Right renal cortex interstitium (tissue), 3 donors: ENCODE measurements around the gene SLC25A21. TPM values are rescaled to one million over a fixed set of nuclear protein-coding genes. Genes with fewer than 3 reads are reported as not detected.
A peak's percentile ranks its signal among the peaks of the same experiment; 100 is the strongest.
"Not testable (repeated sequence)": the region's sequence is repeated elsewhere in the genome, so short reads cannot be mapped to it uniquely, and the experiment has no call there.

Experiments used
- DNase-seq, 3 donors: peaks; one replicate each; pipeline ENCODE4 v3.0.0-alpha.2; 2013; ENCODE audit warnings: low read depth in 3 of 3, low spot score in 2 of 3
- polyA plus RNA-seq, 3 donors: library from polyadenylated mRNA; unstranded; fragments of 120-200 nt; gene quantifications; one replicate each; pipeline ENCODE4 v1.2.1, GENCODE V29; 2013; ENCODE audit not compliant: insufficient read length in 3 of 3

Gene SLC25A21
- polyA plus RNA-seq = 1 to 10 TPM; 2.4 to 4.7 (median 3.4) TPM

GRCh38 chr14:37172024-37172869, at the start of gene SLC25A21:
Gene SLC25A21 (minus strand): TSS chr14:37172606.
- DNase-seq = peak; percentile 66 to 79 (median 75)

- DNase-seq = no peak
Measured at GRCh38 chr14:37221073-37221472, 48.7 kb upstream of the SLC25A21 start.

- no peak for DNase-seq
Measured at GRCh38 chr14:37215345-37215744, 42.9 kb upstream of the SLC25A21 start.

- no peak for DNase-seq
Measured at GRCh38 chr14:37213016-37213415, 40.6 kb upstream of the SLC25A21 start.

GRCh38 chr14:37210448-37210847, 38.0 kb upstream of the SLC25A21 start:
- no peak for DNase-seq

GRCh38 chr14:37209617-37210016, 37.2 kb upstream of the SLC25A21 start:
- not testable (repeated sequence) for DNase-seq

- DNase-seq = not testable (repeated sequence)
Measured at GRCh38 chr14:37205623-37206605, 33.5 kb upstream of the SLC25A21 start.

- no peak for DNase-seq
Measured at GRCh38 chr14:37203423-37203822, 31.0 kb upstream of the SLC25A21 start.

GRCh38 chr14:37202812-37203211, 30.4 kb upstream of the SLC25A21 start:
- DNase-seq = no peak

- no peak for DNase-seq
Measured at GRCh38 chr14:37202265-37202664, 29.9 kb upstream of the SLC25A21 start.

GRCh38 chr14:37201724-37202123, 29.3 kb upstream of the SLC25A21 start:
- no peak for DNase-seq

GRCh38 chr14:37198907-37199306, 26.5 kb upstream of the SLC25A21 start:
- DNase-seq = no peak

- peak in 1 of 3 donors; percentile 7 for DNase-seq
Measured at GRCh38 chr14:37198273-37198598, 25.8 kb upstream of the SLC25A21 start.

- peak; percentile 70 to 78 (median 70) for DNase-seq
Measured at GRCh38 chr14:37197421-37198272, 25.2 kb upstream of the SLC25A21 start, which contains the start of gene MIPOL1. Gene MIPOL1 (plus strand): TSS chr14:37197937. CDS start chr14:37247889, 49,952 bp downstream.

- DNase-seq = no peak
Measured at GRCh38 chr14:37196604-37197420, 24.4 kb upstream of the SLC25A21 start.

- DNase-seq = no peak
Measured at GRCh38 chr14:37195327-37195726, 22.9 kb upstream of the SLC25A21 start.

GRCh38 chr14:37194698-37195097, 22.3 kb upstream of the SLC25A21 start:
- no peak for DNase-seq

GRCh38 chr14:37189733-37190132, 17.3 kb upstream of the SLC25A21 start:
- DNase-seq = not testable (repeated sequence)

GRCh38 chr14:37187840-37188577, 15.6 kb upstream of the SLC25A21 start:
- not testable (repeated sequence) for DNase-seq
